HepG2 (cell line): ENCODE measurements around the gene FMOD. TPM values are rescaled to one million over a fixed set of nuclear protein-coding genes. Genes with fewer than 3 reads are reported as not detected.

Experiments
- ATAC-seq: fragments of 200-7000 bp; cut with Tn5 transposase; 3 replicates; pipeline ENCODE4 v1.9.1; 2020; ENCODE audit warnings: mild to moderate bottlenecking, moderate library complexity
- BruUV-seq: library from RNA; stranded (reverse); fragments of 400-500 nt; replicated peaks from 2 replicates; lab custom pipeline; 2021; lab: Mats Ljungman, UMichigan
- CTCF ChIA-PET: fragments of 300-600 bp; formaldehyde crosslinking; extraction: SDS; loops from one replicate; lab custom pipeline; 2021; ENCODE audit warnings: low total read pairs, inconsistent platforms, low intra/inter-chr PET ratio; lab: Yijun Ruan, JAX
- POLR2A ChIA-PET: fragments of 350-600 bp; sonication (Branson Sonifier 250); formaldehyde crosslinking; loops from one replicate; lab custom pipeline; 2020; ENCODE audit warnings: antibody characterized with exemption, inconsistent platforms; lab: Yijun Ruan, JAX
- DNase-seq: peaks from one replicate; pipeline ENCODE4 v3.0.0-alpha.2; 2015; ENCODE audit warnings: low spot score
- FAIRE-seq: peaks from 3 replicates; lab custom pipeline; 2011; peaks lifted over from hg19 to GRCh38; lab: Jason Lieb, UNC
- H2AFZ ChIP-seq: one replicate; pipeline ENCODE4 v1.6.1; 2011; ENCODE audit warnings: low read length, inconsistent platforms
- H3K27ac ChIP-seq: fragments of 300-600 bp; 3 replicates; pipeline ENCODE4 v1.8.0; 2011; ENCODE audit warnings: mixed run types, mild to moderate bottlenecking, mixed read lengths, low read length, inconsistent platforms; ENCODE audit not compliant: insufficient read depth; ENCODE audit errors: extremely low read length
- H3K27me3 ChIP-seq, 2 experiments: fragments of 200-600 bp in 1 of 2; 2 replicates in 1 of 2; 3 replicates in 1 of 2; pipeline versions ENCODE4 v1.6.0 to v1.8.0; 2011; ENCODE audit warnings: low read length in 2 of 2, mild to moderate bottlenecking in 2 of 2, moderate library complexity in 2 of 2, inconsistent platforms in 1 of 2; ENCODE audit not compliant: insufficient read depth in 2 of 2, control insufficient read depth in 1 of 2
- H3K36me3 ChIP-seq, 2 experiments: fragments of 200-600 bp in 1 of 2; replicated peaks in 1 of 2; 2 replicates in 1 of 2; 3 replicates in 1 of 2; pipeline versions ENCODE4 v1.5.1 to v1.8.0; 2011; ENCODE audit warnings: low read length in 2 of 2, inconsistent platforms in 1 of 2; ENCODE audit not compliant: insufficient read depth in 2 of 2, control insufficient read depth in 1 of 2
- H3K4me1 ChIP-seq: 2 replicates; pipeline ENCODE4 v1.5.1; 2012; ENCODE audit warnings: low read length, inconsistent platforms; ENCODE audit not compliant: insufficient read depth
- H3K4me2 ChIP-seq: 2 replicates; pipeline ENCODE4 v1.6.0; 2011; ENCODE audit warnings: low read depth, low read length, inconsistent platforms
- H3K4me3 ChIP-seq, 3 experiments: fragments of 200-600 bp in 1 of 3; sonication (generic), shearing (Covaris generic) in 1 of 3; replicated peaks in 1 of 3; 2 replicates each; pipeline ENCODE4 v1.5.1; 2011 to 2016; ENCODE audit warnings: low read length in 3 of 3, inconsistent platforms in 2 of 3, low read depth in 2 of 3, mild to moderate bottlenecking in 2 of 3, control low read depth in 1 of 3, mixed read lengths in 1 of 3; ENCODE audit not compliant: insufficient read depth in 1 of 3
- H3K79me2 ChIP-seq: one replicate; pipeline ENCODE4 v1.6.1; 2011; ENCODE audit warnings: low read length, inconsistent platforms; ENCODE audit not compliant: insufficient read depth
- H3K9ac ChIP-seq: 2 replicates; pipeline ENCODE4 v1.6.0; 2011; ENCODE audit warnings: mild to moderate bottlenecking, low read depth, low read length, inconsistent platforms; ENCODE audit not compliant: insufficient read depth
- H3K9me3 ChIP-seq: 2 replicates; pipeline ENCODE4 v1.5.1; 2012; ENCODE audit warnings: mild to moderate bottlenecking, low read length
- H4K20me1 ChIP-seq: 2 replicates; pipeline ENCODE4 v1.6.0; 2011; ENCODE audit warnings: inconsistent platforms, mild to moderate bottlenecking, low read length, moderate library complexity; ENCODE audit not compliant: insufficient read depth
- GATAD2A ChIP-seq: IDR thresholded peaks from 2 replicates; pipeline ENCODE4 v1.6.1; 2016
- NFATC3 ChIP-seq: sonication (generic); formaldehyde crosslinking; IDR thresholded peaks from 2 replicates; pipeline ENCODE4 v1.5.1; 2020; ENCODE audit warnings: mild to moderate bottlenecking, missing genetic modification reagents
- NFKB2 ChIP-seq: sonication (generic); formaldehyde crosslinking; IDR thresholded peaks from 2 replicates; pipeline ENCODE4 v1.4.0; 2020; ENCODE audit warnings: missing genetic modification reagents, borderline replicate concordance
- NR2F1 ChIP-seq, 2 experiments: fragments of 450-650 bp in 1 of 2; formaldehyde crosslinking in 1 of 2; IDR thresholded peaks; 2 replicates each; pipeline versions ENCODE4 v1.5.0 to v1.6.1; 2016 to 2020; ENCODE audit warnings: mild to moderate bottlenecking in 1 of 2, missing compliant biosample characterization in 1 of 2, missing genetic modification reagents in 1 of 2, moderate library complexity in 1 of 2
- NR2F6 ChIP-seq, 2 experiments: IDR thresholded peaks; 2 replicates each; pipeline ENCODE4 v1.6.1; 2016; ENCODE audit warnings: antibody characterized with exemption in 1 of 2, mild to moderate bottlenecking in 1 of 2
- RXRB ChIP-seq: IDR thresholded peaks from 2 replicates; pipeline ENCODE4 v1.6.1; 2016; ENCODE audit warnings: borderline replicate concordance, missing genetic modification reagents, missing compliant biosample characterization
- SMARCC2 ChIP-seq: fragments of 450-650 bp; IDR thresholded peaks from 2 replicates; pipeline ENCODE4 v1.6.1; 2017; ENCODE audit warnings: antibody characterized with exemption, mild to moderate bottlenecking
- XRCC5 ChIP-seq: fragments of 200-400 bp; formaldehyde crosslinking; optimal IDR thresholded peaks from 2 replicates; pipeline ENCODE3; 2017; ENCODE audit warnings: mild to moderate bottlenecking, low read length
- ZKSCAN5 ChIP-seq: sonication (generic); formaldehyde crosslinking; IDR thresholded peaks from 2 replicates; pipeline ENCODE4 v1.5.1; 2020; ENCODE audit warnings: mild to moderate bottlenecking, missing genetic modification reagents
- ZNF687 ChIP-seq: sonication (generic); formaldehyde crosslinking; IDR thresholded peaks from 2 replicates; pipeline ENCODE4 v1.5.1; 2020; ENCODE audit warnings: mild to moderate bottlenecking, missing genetic modification reagents, moderate library complexity
- ZNF766 ChIP-seq: sonication (generic); formaldehyde crosslinking; IDR thresholded peaks from 2 replicates; pipeline ENCODE4 v1.5.0; 2020; ENCODE audit warnings: missing genetic modification reagents, borderline replicate concordance
- WGBS: methylation state at CpG from one replicate; pipeline ENCODE4 v1.1.6; 2017; ENCODE audit warnings: low lambda C conversion rate; 5-methylcytosine and 5-hydroxymethylcytosine counted together
- in situ Hi-C: cut with HindIII; loops from 2 replicates; pipeline ENCODE4 v1.10.0; 2017; ENCODE audit warnings: low pct_unique_long_range_greater_than_20kb; ENCODE audit not compliant: extremely low pct_ligation_motif_present
- intact Hi-C: fragments of 100-400 bp; cut with micrococcal nuclease; formaldehyde crosslinking; loops from one replicate; pipeline ENCODE4 v1.10.0; 2022; ENCODE audit not compliant: unreplicated experiment
- polyA plus RNA-seq, 8 experiments: library from polyadenylated mRNA; depleted of rRNA in 3 of 8; stranded (reverse) in 7 of 8; unstranded in 1 of 8; fragments of >200 nt; fragmentation: Illumina TruSeq in 4 of 8; extraction: Trizol in 4 of 8; gene quantifications; 2 replicates each; pipeline versions ENCODE4 v1.2.1 to v1.2.3, GENCODE V29; 2011 to 2016; ENCODE audit warnings: low read depth in 4 of 8, missing spikeins in 1 of 8, mixed read lengths in 1 of 8; ENCODE audit not compliant: insufficient read depth in 1 of 8
- total RNA-seq, 5 experiments: library from RNA; depleted of rRNA; stranded (reverse); fragments of >200 nt; fragmentation: Illumina TruSeq; extraction: Trizol; gene quantifications; 2 replicates each; pipeline ENCODE4 v1.2.3, GENCODE V29; 2016; ENCODE audit warnings: low read depth in 1 of 5
- TF ChIP-seq, protein P1 (sequence below): sonication (generic); formaldehyde crosslinking; IDR thresholded peaks from 2 replicates; pipeline ENCODE4 v1.5.1; 2020; ENCODE audit warnings: missing genetic modification reagents, mild to moderate bottlenecking, borderline replicate concordance
- TF ChIP-seq, protein P2 (sequence below): sonication (generic); formaldehyde crosslinking; IDR thresholded peaks from 2 replicates; pipeline ENCODE4 v1.4.0; 2020; ENCODE audit warnings: missing genetic modification reagents, borderline replicate concordance
- TF ChIP-seq, protein P3 (sequence below): IDR thresholded peaks from 2 replicates; pipeline ENCODE4 v1.6.1; 2012; ENCODE audit warnings: inconsistent platforms

Gene FMOD
- total and polyA plus RNA-seq, 2 of the 13 experiments (the other 11 are each of a cell fraction or from before 2014, with no cell fraction given) = 0.08 TPM; not detected in 1

DNA sequence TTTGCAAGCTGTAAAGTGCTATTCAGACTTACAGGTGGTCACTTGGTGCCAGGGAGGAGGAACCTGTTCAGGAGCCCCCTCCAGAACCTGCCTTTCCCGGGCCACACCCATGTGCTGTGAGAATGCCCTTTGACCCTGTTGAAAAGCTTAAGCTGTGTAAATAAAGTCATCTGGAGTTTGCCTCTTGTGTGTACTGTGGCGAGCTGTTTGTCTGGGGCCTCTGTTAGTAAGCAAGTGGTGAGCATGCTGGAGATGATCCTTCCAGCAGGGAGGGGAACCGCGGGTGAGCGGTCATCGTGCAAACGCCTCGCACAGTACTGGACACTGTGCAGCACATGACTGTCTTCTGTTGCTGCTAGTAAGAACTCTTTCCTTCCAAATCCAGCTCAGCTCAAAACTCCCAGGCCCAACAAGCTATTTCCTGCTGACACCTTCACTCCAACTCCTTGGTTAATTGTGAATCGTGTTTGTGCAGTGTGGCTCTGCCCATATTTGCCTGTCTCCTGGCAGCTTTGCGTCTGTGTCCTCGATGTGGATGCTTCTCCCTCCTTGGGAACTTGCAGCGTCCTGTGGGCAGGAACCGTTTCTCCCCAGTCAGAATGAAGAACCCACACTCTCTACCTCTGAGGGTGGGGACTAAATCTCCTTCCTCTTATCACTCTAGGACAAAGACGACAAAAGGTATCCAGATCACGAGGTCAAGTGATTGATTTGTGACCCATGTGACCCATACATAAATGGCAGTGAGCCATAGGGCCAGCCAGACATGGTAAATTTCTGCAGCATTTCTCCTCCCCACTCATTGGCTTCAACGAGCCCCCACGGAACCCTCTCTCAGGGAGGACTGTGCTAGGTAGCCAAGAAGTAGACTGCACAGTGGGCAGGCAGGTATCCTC is 59.5 kb downstream of the FMOD start:
- Histone ChIP-seq H3K27me3 (peaks cover 0 to 53% of the 10 kb centered on the region in 2 experiments; a peak in 4 of 5 replicates), H2AFZ (no peak overlapping the region), H3K36me3 (no peaks in the 10 kb centered on the region), H3K79me2 (no peaks in the 10 kb centered on the region), H3K27ac (peak overlapping the region; percentile 32), H3K4me2 (peak overlapping the region; percentile 78), H3K4me1 (peaks cover 36% of the 10 kb centered on the region), H3K4me3 (peak overlapping the region in 1 of 3 experiments; percentile 53; a peak in 1 of 6 replicates), H3K9me3 (no peaks in the 10 kb centered on the region), H4K20me1 (no peaks in the 10 kb centered on the region), H3K9ac (peak overlapping the region; percentile 60; the same call in 1 of the 2 replicates)
- intact Hi-C loops = no loop called here
- 13% methylated on average over 12 of the region's 17 CpGs for WGBS
- DNase-seq (peak; percentile 59), ATAC-seq (peak; percentile 87), FAIRE-seq (peak; percentile 12)
- in situ Hi-C loops = no loop called here
- POLR2A ChIA-PET = interaction anchor here (0.9 to 6.5 kb wide), 4 partner anchors 9 to 34 kb away, joined by 5 to 77 read pairs (median 6); partner anchors contain the start of gene BTG2
- CTCF ChIA-PET = no interaction called here
- BruUV-seq = no TSS peak
- TF ChIP-seq ZNF766 (CRISPR knock-in tag) = no peak
- TF ChIP-seq, protein P1, sequence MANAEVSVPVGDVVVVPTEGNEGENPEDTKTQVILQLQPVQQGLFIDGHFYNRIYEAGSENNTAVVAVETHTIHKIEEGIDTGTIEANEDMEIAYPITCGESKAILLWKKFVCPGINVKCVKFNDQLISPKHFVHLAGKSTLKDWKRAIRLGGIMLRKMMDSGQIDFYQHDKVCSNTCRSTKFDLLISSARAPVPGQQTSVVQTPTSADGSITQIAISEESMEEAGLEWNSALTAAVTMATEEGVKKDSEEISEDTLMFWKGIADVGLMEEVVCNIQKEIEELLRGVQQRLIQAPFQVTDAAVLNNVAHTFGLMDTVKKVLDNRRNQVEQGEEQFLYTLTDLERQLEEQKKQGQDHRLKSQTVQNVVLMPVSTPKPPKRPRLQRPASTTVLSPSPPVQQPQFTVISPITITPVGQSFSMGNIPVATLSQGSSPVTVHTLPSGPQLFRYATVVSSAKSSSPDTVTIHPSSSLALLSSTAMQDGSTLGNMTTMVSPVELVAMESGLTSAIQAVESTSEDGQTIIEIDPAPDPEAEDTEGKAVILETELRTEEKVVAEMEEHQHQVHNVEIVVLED (CRISPR knock-in tag) = no peak
- peak; percentile 42; the same call in 1 of the 2 replicates for TF ChIP-seq NFKB2 (CRISPR knock-in tag)
- peak in 1 of 2 experiments; percentile 38; a peak in 1 of 4 replicates for TF ChIP-seq NR2F1 (CRISPR knock-in tag; IDR thresholded peaks at IDR 0.05)
- TF ChIP-seq, protein P2, sequence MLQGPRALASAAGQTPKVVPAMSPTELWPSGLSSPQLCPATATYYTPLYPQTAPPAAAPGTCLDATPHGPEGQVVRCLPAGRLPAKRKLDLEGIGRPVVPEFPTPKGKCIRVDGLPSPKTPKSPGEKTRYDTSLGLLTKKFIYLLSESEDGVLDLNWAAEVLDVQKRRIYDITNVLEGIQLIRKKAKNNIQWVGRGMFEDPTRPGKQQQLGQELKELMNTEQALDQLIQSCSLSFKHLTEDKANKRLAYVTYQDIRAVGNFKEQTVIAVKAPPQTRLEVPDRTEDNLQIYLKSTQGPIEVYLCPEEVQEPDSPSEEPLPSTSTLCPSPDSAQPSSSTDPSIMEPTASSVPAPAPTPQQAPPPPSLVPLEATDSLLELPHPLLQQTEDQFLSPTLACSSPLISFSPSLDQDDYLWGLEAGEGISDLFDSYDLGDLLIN (CRISPR knock-in tag) = no peak
- TF ChIP-seq ZKSCAN5 (CRISPR knock-in tag) = 0 out of 2 replicates have a peak, but pooled peaks have one; percentile 40
- no peak for TF ChIP-seq XRCC5
- peak; percentile 51; the same call in 1 of the 2 replicates for TF ChIP-seq ZNF687 (CRISPR knock-in tag)
- TF ChIP-seq RXRB (CRISPR knock-in tag) = peak; percentile 19; the same call in 1 of the 2 replicates
- TF ChIP-seq SMARCC2 = no peak
- TF ChIP-seq, protein P3, sequence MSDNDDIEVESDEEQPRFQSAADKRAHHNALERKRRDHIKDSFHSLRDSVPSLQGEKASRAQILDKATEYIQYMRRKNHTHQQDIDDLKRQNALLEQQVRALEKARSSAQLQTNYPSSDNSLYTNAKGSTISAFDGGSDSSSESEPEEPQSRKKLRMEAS = peak; percentile 76
- TF ChIP-seq GATAD2A (CRISPR knock-in tag) = peak; percentile 48
- no peak for TF ChIP-seq NFATC3 (CRISPR knock-in tag)
- peak; percentile 12; the same call in 1 of the 2 replicates for TF ChIP-seq NR2F6 (IDR thresholded peaks at IDR 0.05)
- 0 out of 2 replicates have a peak, but pooled peaks have one; percentile 21 for TF ChIP-seq NR2F6 (CRISPR knock-in tag; IDR thresholded peaks at IDR 0.05)
